ENCODE results near the gene KRT16.
A peak's percentile ranks its signal among the peaks of the same experiment; 100 is the strongest.

The KRT16 gene

DNA sequence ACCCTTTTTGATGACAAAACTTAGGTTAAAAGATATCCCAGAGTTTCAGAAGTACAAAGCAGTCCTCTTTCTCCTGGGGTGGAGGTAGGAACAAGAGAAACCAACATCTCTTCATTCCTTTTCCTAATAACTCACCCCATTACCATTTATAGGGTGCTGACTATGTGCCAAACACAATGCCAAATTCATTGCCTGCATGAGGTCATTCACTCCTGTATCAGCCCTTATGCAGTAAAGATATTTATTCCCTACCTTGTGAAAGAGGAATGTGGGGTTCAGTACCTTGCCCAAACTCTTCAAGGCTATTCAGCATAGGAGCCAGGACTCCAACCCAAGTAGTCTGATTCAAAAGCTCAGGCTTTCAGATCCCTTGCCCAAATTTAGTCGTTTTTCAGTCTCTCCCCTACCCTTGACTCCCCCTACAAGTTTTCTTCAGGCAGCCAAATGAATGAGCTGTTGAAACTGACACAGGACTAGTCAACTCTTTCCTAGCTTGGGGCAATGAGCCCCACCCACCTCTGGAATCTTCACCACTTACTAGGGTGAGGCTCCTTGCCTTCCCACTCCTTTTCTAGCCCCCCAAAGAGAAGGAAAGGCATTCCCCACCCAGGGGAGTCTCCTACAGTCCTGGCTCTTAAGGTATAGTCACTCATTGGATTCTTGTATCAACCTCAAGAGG lies 31.7 kb downstream of the KRT16 start:
- no peak overlapping the region for H3K4me3 ChIP-seq (ENCODE audit: severe bottlenecking)
- TF ChIP-seq, protein P1, sequence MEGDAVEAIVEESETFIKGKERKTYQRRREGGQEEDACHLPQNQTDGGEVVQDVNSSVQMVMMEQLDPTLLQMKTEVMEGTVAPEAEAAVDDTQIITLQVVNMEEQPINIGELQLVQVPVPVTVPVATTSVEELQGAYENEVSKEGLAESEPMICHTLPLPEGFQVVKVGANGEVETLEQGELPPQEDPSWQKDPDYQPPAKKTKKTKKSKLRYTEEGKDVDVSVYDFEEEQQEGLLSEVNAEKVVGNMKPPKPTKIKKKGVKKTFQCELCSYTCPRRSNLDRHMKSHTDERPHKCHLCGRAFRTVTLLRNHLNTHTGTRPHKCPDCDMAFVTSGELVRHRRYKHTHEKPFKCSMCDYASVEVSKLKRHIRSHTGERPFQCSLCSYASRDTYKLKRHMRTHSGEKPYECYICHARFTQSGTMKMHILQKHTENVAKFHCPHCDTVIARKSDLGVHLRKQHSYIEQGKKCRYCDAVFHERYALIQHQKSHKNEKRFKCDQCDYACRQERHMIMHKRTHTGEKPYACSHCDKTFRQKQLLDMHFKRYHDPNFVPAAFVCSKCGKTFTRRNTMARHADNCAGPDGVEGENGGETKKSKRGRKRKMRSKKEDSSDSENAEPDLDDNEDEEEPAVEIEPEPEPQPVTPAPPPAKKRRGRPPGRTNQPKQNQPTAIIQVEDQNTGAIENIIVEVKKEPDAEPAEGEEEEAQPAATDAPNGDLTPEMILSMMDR (IDR thresholded peaks at IDR 0.05; ENCODE audit: poor library complexity, severe bottlenecking), result no peak
- H3K4me1 ChIP-seq (ENCODE audit: insufficient read depth, poor library complexity, severe bottlenecking), result peaks cover 19% of the 10 kb centered on the region
- ATAC-seq (ENCODE audit: low read depth), result peak; percentile 35
- no peak for DNase-seq (ENCODE audit: low spot score)
- H3K36me3 ChIP-seq (ENCODE audit: low read depth), result peaks cover 42% of the 10 kb centered on the region
- no peaks in the 10 kb centered on the region for H3K27me3 ChIP-seq (ENCODE audit: insufficient read depth, poor library complexity, severe bottlenecking)
- peak overlapping the region; percentile 95 for H3K27ac ChIP-seq (ENCODE audit: poor library complexity, severe bottlenecking)
- no peaks in the 10 kb centered on the region for H3K9me3 ChIP-seq (ENCODE audit: severe bottlenecking)

DNA sequence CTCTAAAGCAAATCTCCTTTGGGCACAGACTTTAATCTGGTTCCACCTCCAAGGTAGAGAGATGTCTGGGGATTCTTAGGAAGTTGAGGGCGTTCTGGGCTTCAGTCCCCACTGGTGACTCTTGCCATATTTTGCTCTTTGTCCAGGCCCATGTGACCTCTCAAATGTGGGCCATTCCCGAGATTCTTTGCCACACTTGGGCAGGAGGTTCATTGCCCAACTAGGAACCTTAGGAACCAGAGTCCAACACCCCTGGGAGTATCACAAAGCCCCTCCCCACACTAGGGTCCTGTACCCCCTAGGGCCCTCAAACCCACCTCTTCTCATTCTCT lies 32.4 kb downstream of the KRT16 start:
- H3K27ac ChIP-seq (ENCODE audit: poor library complexity, severe bottlenecking), result peak overlapping the region; percentile 95

DNA sequence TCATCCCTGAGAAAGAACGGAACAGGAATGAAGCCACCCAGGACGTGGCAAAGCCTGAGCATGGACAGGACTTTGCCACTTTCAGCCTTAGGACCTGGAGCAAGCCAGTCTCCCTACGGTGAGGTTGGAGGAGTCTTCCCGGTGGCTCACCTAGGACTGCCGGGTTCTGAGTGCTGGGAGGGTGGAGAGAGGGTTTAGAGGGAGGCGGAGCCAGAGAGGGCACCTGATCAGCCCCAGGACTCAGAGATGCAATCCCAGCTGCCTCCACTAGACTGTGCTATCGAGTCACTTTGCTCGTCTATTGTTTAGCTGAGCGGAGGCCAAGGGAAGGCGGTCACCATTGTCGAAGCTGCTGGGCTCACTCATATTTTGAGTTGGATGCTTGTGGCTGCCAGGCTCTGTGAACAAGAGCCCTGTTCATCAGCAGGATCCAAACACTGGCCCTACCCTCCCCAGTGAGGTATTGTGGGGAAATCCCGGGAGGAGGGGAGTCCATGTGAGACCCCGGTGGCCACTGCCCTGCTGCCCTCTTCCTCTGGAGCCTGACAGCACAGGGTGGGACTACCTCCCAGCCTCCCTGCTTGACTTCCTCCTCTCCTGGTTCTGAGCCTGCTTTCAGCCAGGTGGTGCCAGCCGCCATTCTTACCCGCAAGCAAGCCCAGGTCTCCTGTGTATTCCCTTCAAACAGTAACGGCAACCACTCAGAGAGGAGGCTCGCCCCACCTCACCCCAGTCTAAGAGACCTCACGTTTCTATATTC lies 32.9 kb downstream of the KRT16 start:
- H3K27me3 ChIP-seq (ENCODE audit: insufficient read depth, poor library complexity, severe bottlenecking), result no peaks in the 10 kb centered on the region
- H3K36me3 ChIP-seq (ENCODE audit: low read depth), result peaks cover 31% of the 10 kb centered on the region
- no peaks in the 10 kb centered on the region for H3K9me3 ChIP-seq (ENCODE audit: severe bottlenecking)
- ATAC-seq (ENCODE audit: low read depth), result peak; percentile 47
- TF ChIP-seq, protein P1 (IDR thresholded peaks at IDR 0.05; ENCODE audit: poor library complexity, severe bottlenecking), result peak; percentile 92
- DNase-seq (ENCODE audit: low spot score), result peak; percentile 84
- peaks cover 19% of the 10 kb centered on the region for H3K4me1 ChIP-seq (ENCODE audit: insufficient read depth, poor library complexity, severe bottlenecking)
- H3K27ac ChIP-seq (ENCODE audit: poor library complexity, severe bottlenecking), result peak overlapping the region; percentile 95
- H3K4me3 ChIP-seq (ENCODE audit: severe bottlenecking), result no peak overlapping the region

More for the DNA sequence above, 32.4 kb downstream of the KRT16 start:
- Histone ChIP-seq H3K36me3 (ENCODE audit: low read depth) (peaks cover 36% of the 10 kb centered on the region), H3K9me3 (ENCODE audit: severe bottlenecking) (no peaks in the 10 kb centered on the region), H3K27me3 (ENCODE audit: insufficient read depth, poor library complexity, severe bottlenecking) (no peaks in the 10 kb centered on the region), H3K4me3 (ENCODE audit: severe bottlenecking) (no peak overlapping the region), H3K4me1 (ENCODE audit: insufficient read depth, poor library complexity, severe bottlenecking) (peaks cover 19% of the 10 kb centered on the region)
- ATAC-seq (ENCODE audit: low read depth) (peak; percentile 1; the same call in 2 of the 3 replicates), DNase-seq (ENCODE audit: low spot score) (no peak)
- TF ChIP-seq, protein P1 (IDR thresholded peaks at IDR 0.05; ENCODE audit: poor library complexity, severe bottlenecking), result no peak

DNA sequence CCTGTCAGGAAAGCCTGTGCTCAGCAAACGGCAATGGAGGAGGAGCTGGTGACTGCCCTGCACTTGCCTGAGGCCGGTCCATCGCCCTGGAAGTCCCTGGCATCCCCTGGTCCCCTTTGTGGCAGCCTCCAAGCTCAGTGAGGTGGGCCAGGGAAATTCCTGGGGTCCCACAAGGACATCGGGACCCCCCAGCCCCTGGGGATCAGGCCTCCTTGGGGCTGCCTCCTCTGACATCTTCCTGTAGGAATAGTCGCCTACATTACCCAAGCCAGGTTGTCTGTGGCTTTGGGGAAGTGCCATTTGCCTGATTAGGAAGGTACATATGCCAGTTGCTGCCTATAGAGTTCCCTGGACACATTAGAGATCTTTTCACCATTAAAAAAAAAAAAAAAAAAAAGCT lies 33.6 kb downstream of the KRT16 start:
- H3K27ac ChIP-seq (ENCODE audit: poor library complexity, severe bottlenecking), result peak overlapping the region; percentile 95

More for the DNA sequence above, 33.6 kb downstream of the KRT16 start:
- TF ChIP-seq, protein P1 (IDR thresholded peaks at IDR 0.05; ENCODE audit: poor library complexity, severe bottlenecking), result no peak
- Histone ChIP-seq H3K4me3 (ENCODE audit: severe bottlenecking) (no peak overlapping the region), H3K27me3 (ENCODE audit: insufficient read depth, poor library complexity, severe bottlenecking) (no peaks in the 10 kb centered on the region), H3K9me3 (ENCODE audit: severe bottlenecking) (no peaks in the 10 kb centered on the region), H3K4me1 (ENCODE audit: insufficient read depth, poor library complexity, severe bottlenecking) (peaks cover 19% of the 10 kb centered on the region), H3K36me3 (ENCODE audit: low read depth) (peaks cover 24% of the 10 kb centered on the region)
- DNase-seq (ENCODE audit: low spot score), result no peak
- no peak for ATAC-seq (ENCODE audit: low read depth)
